ENCODE results near the gene BHLHE41.

DNA sequence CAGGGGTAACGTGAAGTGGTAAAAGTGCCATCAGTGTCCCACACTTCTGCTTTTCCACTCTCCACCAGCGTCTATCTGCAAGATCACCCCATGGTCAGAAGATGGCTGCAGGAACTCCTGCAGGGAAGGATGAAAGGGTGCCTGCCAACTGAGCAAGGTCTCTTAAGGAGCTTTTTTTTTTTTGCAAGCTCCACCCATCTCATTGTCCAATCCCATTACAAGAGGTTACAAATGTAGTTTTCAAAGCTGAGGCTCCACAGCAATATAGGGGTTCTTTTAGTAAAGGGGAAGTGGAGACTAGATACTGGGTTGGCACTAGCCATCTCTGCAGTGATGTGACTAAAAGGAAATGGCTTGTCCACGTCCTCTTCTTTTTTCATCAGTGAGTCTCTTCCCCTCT lies 5.9 kb upstream of the BHLHE41 start:
- no peak for TF ChIP-seq CTCF (IDR thresholded peaks at IDR 0.05)
- no peak for TF ChIP-seq ZFX (IDR thresholded peaks at IDR 0.05; ENCODE audit: borderline replicate concordance)
